ENCODE data around the gene PHKB. TPM values are rescaled to one million over a fixed set of nuclear protein-coding genes. Genes with fewer than 3 reads are reported as not detected.

Gene PHKB
- total RNA-seq, 1 experiment from 2014 or later = 24.9 TPM

- DNase-seq (ENCODE audit: low spot score) = no peak
These were observed 104.3 kb downstream of the PHKB start for GRCh38 chr16:47565454-47565853.

- DNase-seq (ENCODE audit: low spot score) = no peak
These were observed 106.2 kb downstream of the PHKB start for GRCh38 chr16:47567321-47567720.

- DNase-seq (ENCODE audit: low spot score) = no peak
These were observed 107.2 kb downstream of the PHKB start for GRCh38 chr16:47568351-47568750.

GRCh38 chr16:47571049-47571448 lies 109.9 kb downstream of the PHKB start:
- no peak for DNase-seq (ENCODE audit: low spot score)

GRCh38 chr16:47571711-47572110 lies 110.6 kb downstream of the PHKB start:
- DNase-seq (ENCODE audit: low spot score) = no peak

DNA sequence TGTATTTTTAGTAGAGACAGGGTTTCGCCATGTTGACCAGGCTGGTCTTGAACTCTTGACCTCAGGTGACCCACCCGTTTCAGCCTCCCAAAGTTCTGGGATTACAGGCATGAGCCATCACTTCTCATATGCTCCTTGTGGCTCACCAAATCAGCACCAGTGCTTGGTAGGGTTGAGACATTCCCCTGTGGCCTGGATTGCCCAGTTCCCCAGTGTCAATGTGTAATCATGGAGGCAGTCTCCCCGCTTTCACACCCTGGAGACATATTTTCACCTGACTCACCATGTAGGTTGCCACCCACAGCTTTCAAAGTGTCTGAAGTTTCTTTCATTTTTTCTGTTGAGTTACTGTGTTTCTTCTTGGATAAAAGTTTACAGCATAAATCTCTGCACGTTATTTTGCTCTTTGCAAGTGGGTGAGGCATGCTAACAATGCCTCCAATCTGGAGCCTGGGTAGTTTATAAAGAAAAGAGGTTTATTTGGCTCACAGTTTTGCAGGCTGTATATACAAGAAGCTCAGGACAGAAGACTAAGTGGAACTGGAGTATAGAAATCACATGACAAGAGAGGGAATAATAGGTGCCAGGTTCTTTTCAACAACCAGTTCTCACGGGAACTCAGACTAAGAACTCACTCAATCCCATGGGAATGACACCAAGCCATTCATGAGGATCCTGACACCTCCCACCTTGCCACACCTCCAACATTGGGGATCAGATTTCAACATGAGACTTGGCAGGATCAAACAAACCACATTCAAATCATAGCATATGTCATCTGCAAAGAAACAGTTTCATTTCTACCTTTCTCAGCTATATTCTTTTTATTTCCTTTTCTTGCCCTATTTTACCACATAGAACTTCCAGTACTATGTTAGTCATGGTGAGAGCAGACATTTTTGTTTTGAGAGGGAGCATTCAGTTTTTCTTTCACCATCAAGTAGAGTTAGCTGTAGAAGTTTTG lies 113.2 kb downstream of the PHKB start:
- DNase-seq (ENCODE audit: low spot score) = no peak

- DNase-seq (ENCODE audit: low spot score) = no peak
These were observed 115.9 kb downstream of the PHKB start for GRCh38 chr16:47577029-47577428.

GRCh38 chr16:47578033-47578432 lies 116.9 kb downstream of the PHKB start:
- DNase-seq (ENCODE audit: low spot score) = no peak

GRCh38 chr16:47578573-47578972 lies 117.4 kb downstream of the PHKB start:
- no peak for DNase-seq (ENCODE audit: low spot score)

- DNase-seq (ENCODE audit: low spot score) = no peak
These were observed 120.0 kb downstream of the PHKB start for GRCh38 chr16:47581114-47581513.

DNA sequence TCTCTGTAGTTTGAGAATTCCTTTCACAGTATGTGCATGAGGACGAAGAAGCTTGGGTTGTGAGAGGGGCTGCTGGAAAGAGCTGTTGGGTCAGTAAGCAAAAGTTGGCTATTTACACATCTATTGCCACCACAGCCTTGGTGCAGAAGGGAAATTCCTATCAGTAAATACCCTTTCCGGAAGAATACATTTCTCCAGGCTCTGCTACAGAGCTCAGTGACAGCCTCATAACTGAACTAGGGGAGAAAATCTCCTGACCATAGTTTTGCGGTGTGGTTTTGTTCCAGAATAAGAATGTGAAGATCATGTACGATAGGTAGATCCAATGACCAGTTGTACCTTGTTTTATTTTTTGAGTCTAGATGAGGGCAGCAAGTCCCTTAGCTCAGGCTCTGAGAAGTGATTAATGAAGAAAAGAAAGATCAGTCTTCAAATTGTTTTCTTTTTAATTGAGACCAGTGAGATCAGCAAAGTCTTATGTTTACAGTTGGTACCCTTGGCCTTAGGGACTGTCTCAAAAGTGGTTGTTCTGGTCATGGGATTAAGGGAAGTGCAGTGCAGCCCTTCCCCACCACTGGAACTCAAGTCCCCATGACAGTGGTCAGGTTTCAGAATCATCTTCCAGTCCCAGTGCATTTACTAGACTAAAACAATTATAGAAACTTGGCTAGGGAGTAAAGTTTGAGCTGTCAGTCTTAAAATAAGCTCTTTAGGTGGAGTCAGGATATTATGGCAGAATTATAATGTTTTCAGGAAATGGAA lies 123.5 kb downstream of the PHKB start:
- no peak for DNase-seq (ENCODE audit: low spot score)

DNA sequence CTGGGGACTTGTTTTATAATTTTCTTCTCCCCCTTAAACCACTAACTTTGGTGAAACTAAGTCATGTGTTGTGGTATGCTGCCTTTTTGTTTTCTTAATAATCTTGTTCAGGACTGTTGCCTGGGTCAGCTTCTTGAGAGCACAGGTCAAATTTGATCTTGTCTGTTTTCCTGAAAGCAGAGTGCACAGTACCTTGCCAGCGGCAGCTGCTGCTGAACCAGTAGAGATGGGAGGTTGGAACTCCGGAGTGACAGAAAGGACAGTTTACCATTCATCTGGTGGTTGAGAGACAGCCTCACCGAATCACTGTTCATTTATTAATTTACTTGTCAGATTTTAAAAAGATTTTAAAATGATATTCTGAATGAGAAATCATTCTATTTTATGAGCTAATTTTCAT lies 125.0 kb downstream of the PHKB start:
- no peak for DNase-seq (ENCODE audit: low spot score)

DNA sequence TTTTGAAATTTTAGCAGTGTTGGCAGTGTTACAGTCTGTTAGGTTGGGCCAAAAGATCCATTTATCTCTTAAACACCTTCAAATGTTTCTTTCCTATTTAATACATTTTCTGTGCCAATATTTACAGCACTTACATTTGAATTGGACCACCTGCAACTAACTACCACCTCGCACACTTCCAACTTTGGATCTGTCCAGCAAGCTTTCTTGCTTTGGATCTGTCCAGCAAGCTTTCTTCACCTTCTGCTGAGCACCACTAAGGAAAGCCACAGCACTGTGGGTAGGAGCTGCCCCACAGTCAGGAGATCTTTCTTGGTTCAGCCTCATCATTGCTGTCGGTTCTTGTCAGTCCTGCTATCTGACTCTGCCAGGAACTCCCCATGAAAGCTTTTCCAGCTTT lies 129.3 kb downstream of the PHKB start:
- DNase-seq (ENCODE audit: low spot score) = no peak

- DNase-seq (ENCODE audit: low spot score) = no peak
These were observed 131.1 kb downstream of the PHKB start for GRCh38 chr16:47592232-47592631.

GRCh38 chr16:47599512-47599911 lies 138.4 kb downstream of the PHKB start:
- no peak for DNase-seq (ENCODE audit: low spot score)

- DNase-seq (ENCODE audit: low spot score) = no peak
These were observed 139.2 kb downstream of the PHKB start for GRCh38 chr16:47600376-47600775.

DNA sequence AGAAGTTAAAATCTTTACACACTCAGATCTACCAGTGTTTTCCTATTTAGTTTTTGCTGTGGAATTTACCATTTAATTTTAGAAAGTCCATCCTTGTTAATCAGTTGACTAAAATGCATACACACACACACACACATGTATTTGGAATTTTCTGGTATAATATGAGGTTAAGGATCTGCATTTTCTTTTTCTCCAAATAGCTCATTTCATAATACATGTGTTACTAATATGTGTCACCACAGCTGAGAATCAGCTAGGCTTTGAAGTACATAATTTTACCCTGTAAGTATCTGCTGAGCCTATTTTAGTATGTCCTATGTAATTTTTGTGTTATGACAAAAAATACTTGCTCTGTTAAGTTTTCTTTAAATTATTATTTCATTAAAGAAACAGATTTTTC lies 143.2 kb downstream of the PHKB start:
- no peak for DNase-seq (ENCODE audit: low spot score)

GRCh38 chr16:47611042-47611441 lies 149.9 kb downstream of the PHKB start:
- no peak for DNase-seq (ENCODE audit: low spot score)

DNA sequence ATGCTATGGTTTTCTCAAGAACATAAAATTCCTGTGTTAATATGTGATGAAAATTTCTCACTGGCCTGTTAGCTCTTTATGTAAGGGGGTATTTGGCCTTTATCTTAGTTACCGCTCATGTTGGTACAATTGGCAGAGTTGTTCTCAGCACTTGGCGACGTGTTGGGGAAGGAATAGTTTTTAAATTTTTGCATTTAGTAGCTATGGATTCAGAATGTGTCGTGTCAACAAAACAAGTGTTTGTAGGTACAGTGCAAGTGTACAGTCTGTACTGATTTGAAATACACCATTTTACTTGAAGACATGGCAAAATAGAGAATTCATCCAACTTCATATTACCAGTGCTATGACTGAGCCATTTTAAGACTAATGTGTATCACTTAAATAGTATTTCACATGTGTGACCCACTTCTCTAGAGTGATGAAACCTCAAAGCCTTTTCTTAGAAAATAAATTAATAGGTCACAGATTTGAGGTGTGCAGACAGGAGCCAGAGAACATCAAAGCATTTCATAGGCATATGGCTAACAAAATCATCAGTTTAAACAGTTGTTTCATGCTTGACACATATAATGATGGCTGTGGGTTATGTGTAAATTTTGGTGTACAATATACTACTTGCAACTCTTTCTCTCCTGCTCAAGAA lies 150.8 kb downstream of the PHKB start:
- DNase-seq (ENCODE audit: low spot score) = no peak

- DNase-seq (ENCODE audit: low spot score) = no peak
These were observed 151.6 kb downstream of the PHKB start for GRCh38 chr16:47612711-47613110.

DNA sequence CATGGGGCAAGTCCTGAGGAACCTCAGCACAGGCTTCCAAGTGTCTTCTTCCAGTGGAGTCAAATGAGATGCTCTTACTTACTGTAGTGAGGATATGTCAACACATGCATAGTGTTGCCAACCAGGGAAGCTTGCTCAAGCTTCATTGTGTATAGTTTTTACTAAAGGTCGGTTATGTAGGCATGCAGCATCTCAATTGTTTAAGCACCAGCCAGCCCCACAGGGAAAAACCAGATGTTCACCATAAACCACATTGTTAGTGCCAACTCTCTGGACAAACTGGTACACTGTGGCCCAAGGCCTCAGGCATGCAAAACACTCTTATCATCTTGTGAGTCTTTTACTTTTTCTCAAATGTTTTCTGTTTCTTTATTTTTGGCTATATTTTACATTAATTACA lies 152.1 kb downstream of the PHKB start:
- no peak for DNase-seq (ENCODE audit: low spot score)

- DNase-seq (ENCODE audit: low spot score) = no peak
These were observed 156.6 kb downstream of the PHKB start for GRCh38 chr16:47617732-47618131.
